Measurements from ENCODE around the gene PKD2.

GRCh38 chr4:87971866-87972265, 35.6 kb upstream of the PKD2 start:
- no peak for TF ChIP-seq POLR2A (IDR thresholded peaks at IDR 0.05; ENCODE audit: low read length)
- no peak for TF ChIP-seq GATA1 (IDR thresholded peaks at IDR 0.05; ENCODE audit: low read depth, low read length)

All from erythroblast (primary cell).